HG03280 (cell line): ENCODE data around the gene SHANK1.
A peak's percentile ranks its signal among the peaks of the same experiment; 100 is the strongest.

Source experiments
- ATAC-seq: cut with Tn5 transposase; IDR thresholded peaks from one replicate; pipeline ENCODE4 v1.9.1; 2021; ENCODE audit warnings: mild to moderate bottlenecking, moderate library complexity; ENCODE audit not compliant: unreplicated experiment

SHANK1 gene

DNA sequence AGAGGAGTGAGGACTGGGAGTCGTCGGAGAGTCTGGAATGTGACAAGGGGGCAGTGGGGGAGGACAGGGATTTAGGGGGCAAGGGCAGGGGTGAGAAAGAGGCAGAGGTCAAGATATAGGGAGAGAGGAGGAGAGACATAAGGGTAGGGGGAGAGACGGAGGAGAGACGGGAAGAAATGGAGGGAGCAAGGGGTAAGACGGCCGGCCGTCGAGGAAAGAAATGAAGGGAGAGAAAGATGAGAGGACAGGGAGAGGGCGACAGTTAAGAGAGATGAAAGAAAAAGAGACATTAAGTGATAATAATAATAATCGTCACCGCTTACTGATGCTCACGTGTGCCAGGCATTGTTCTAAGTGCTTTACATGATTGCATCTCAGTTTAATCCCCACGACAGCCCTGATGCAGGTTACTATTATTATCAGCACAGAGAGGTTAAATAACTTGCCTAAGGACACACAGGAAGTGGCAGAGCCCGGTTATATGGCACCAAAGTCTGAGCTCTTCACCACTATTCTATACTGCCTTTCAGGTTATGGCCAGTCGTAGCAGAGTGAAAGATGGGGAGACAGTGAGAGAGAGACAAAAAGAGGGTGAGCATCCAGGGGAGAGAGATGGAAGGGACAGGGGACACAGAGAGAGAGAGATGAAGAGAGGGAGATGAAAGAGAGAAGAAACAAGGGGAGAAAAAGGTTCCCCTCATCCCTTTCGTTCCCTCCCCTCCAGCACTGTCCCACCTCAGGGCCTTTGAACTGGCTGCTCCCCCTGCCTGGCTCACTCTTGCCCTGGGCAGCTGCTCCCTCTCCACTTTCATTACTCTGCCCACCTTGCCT is 56.7 kb downstream of the SHANK1 start:
- ATAC-seq: no peak

DNA sequence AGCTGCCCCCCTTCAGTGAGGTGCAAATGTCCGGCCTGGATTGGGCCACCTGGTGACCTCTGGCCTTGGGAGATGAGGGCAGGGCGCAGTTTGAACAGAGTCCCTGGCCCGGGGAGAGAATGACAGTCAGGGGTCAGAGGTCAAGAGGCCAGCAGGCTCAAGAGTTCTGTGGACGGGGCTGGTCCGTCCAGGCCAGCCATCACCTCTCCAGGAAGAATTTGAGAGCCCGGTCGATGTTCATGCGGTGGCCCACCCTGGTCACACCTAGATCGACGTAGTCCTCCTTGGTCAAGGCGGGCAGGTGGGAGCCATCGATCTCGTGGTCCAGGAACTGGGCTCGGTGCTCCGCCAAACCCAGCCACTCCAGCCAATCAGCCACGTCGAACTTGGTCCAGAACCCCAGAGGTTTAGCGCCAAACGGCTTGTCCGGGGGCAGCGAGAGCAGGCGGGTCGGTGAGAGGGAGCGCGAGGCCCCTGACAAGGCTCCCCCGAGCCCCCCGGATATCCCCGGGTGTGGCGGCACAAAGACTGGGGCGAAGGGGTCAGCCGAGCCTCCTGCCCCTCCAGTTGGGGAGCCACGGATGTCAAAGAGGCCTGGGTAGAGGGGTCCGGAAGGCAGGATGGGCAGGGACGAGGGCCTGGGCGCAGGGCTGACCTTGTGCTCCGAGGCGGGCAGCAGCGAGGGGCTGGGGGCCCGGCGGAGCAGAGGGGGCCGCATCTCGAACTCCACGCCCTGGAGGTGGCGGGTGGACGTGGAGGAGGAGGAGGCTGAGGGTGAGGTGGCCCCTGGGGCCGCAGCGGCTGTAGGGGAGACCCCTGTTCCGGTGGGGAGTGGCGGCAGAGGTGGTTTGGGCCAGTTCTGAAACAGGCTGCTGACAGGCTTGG is 57.6 kb downstream of the SHANK1 start:
- ATAC-seq: no peak

DNA sequence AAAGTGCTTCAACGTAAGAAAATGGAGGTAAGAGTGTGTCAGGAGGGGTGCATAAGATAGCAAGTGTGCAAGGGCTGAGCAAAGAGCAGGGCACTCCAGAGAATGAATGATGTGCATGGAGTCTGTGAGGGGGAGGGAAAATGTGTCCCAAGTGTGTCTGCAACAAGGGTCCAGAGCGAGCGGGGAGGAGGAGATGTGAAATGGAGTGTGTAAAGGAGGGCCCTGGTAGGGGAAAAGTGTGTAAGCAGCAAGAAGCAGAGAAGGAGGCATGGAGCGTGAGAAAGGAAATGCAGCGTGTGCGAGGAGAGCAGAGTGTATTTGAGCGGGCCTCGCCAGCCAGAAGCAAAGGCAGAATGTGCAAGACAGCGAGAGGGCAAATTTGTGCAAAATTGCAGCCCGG is 58.6 kb downstream of the SHANK1 start:
- ATAC-seq: no peak

DNA sequence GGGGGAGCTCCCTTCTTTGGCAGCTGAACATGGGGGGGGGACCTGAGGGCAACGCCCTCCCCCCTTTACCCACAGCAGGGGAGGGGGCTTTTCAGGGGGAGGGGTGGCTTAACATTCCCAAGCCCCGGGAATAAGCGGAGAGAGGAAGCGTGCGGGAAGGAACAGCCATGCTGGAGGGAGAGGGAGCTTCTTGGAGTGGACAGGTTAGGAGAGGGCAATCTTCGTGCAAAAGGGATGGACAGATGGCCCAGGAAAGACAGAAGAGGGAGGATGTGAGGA is 59.6 kb downstream of the SHANK1 start:
- no peak for ATAC-seq

DNA sequence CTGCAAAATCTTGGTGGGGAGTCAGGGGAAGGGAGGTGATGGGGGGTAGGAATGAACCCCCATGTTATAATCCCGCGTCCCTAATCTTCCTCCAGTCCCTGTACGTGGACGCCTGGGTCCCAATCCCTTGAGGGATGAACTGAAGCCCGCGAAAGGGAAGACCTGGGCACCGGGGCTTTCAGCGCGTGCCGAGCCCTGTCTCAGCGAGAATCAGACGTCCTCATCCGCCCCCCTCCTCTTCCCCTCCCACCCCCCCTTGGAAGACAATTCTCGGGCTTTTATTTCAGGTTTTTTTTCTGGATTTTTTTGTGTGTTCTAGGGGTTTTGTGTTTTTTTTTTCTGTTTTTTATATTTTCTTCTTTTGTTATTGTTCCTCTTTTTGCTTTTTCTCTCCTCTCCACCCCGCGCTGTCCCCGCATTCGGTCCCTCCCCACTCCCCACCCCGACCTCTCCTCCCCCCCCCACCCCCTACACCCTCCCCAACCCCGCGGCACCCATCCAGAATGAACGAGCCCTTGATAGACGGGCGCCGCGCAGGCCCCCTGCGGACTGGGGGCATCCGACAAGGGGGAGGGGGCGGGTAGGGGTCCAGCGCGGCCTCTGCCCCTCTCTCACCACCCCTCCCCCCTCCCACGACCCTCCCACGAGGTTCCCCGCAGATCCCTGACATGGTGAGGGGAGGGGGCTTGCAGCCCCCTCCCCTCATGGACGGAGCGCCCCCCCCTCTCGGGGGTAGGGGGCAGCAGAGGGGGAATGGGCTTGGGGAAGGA is 60.1 kb downstream of the SHANK1 start:
- ATAC-seq: no peak

DNA sequence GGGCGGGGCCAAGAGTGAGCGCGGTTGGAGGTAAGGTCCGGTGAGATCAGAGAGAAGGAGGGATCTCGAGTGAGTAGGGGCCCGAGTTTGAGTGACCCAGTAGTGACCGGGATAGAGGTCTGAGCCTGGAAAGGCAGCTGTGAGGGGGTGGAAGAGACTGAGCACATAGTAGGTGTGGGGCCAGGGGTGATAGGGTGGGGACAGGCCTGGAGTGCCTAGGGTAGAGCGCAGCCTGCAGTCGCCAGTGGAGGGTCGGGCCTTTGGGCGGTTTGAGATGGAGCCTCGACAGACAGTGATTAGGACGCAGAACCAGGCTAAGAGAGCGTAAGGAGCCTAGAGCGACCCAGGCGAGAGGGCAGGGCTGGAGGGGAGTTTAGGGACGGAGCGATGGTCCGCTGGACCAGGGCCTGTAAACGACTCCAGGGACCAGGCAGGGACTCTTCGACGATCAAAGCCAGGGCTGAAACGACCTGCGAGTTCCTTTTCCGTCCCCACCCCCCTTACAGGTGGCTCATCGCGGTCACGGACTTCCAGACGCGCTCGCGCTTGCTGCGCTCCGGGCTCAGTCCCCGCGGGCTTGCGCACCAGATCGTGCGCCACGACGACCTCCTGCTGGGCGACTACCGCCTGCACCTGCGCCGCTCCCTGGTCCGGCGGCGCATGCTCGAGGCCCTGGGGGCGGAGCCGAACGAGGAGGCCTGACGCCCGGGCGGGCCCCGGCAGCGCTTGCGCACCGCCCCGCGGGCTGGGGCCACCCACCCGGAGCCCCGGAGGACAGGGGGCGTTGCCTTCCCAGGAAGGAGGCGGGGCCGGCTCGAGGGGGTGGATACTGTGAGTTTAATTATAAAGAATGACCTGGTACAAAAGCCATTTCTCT is 60.9 kb downstream of the SHANK1 start:
- no peak for ATAC-seq

DNA sequence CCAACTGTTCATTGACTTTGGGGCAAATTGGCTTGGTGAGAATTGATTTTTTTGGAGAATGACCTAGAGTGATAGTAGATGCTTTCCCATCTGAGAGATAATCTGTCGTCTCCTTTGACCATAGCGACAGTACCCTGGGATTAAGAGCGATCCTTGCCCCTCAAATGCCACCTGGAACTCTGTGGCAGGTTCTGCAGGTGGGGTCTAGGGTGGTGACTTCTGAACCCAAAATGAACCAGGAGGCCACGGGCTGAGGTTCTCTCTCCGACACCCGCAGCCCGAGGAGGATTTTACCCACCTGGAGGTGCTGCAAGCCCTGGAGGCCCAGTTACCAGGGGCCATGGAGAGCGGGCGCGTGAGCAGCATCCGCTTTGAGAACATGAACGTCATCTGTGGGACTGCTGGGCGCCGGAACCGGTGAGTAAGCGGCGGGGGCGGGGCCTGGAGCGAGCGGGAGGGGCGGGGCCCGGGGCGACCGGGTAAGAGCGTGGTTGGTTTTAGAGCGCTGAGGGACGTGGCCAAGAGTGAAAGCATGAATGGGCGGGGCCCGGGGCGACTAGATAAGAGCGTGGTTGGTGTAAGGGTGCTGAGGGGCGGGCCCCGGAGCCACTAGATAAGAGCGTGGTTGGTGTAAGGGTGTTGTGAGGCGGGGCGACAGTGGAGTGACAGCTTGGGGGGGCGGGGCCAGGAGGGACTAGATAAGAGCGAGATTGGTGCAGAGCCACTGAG is 61.7 kb downstream of the SHANK1 start:
- peak; percentile 81 for ATAC-seq

DNA sequence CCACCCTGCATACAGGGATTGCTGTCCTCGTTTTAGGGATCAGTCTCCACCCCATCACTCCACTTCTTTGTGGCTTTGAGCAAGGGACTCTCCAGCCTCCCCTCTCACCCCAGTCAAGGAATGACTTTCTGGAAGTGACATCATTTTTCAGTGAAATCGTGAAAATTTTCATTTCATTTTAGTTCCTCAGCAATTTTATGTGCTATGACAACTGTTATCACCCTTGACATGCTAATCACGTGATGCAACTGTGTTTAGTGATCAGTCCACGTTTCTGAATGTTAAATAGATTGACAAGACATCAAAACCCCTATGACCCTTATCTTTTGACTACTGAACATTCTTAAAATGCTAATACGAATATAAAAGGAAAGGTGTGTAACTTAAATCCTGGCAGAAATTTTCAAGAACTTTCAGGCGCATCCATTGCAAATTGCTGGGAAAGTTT is 62.4 kb downstream of the SHANK1 start:
- no peak for ATAC-seq

DNA sequence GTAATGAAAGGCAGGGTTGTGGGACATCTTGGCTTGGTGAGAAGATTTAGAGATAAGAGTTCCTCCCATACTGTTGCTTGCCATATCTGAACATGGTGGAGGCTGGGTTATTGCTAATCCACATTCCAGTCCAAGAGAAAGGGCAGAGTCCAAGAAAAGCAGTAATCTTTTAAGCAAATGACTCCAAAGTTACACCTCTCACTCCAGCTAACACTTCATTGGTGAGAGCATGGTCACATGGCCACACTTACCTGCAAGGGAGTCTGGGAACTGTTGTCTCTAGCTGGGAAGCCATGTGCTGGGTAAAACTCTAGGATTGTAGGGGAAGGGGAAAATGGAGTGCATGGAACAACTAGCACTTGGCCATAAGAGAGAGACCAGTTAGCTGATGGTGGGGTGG is 64.7 kb downstream of the SHANK1 start:
- no peak for ATAC-seq

DNA sequence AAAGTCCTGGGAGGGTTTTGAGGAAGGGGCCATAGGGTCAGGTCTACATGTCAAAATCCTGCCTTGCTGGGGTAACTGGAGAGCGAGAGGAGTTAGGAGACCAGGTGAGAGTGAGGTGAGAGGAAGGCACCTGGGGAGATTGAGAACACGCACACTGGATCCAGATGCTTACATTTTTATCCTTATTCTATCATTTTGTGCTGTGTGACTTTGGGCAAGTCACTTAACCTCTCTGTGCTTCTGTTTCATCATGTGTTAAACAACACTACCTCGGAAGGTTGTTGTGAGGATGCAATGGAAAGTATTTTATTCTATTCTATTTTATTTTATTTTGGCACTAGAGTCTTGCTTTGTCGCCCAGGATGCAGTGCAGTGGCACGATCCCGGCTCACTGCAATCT is 66.9 kb downstream of the SHANK1 start:
- no peak for ATAC-seq

DNA sequence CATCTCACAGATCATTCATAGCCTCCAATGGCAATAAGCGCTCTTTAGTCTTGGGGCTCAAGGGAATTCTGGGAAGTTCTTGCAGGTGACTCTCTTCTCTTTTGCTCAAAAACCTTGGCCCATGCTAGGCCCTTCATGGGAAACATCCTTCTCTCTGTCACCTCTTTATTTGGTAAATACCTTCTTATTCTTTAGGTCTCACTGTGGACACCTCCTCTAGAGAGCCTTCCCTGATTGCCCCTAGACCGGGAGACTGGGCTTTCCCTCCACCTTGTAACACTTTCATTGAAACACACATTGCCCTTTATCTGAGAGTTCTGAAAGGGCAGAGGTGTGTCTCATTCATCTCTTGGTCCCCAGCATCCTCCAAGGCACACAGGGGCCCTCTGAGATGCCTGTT is 68.4 kb downstream of the SHANK1 start:
- ATAC-seq: no peak

DNA sequence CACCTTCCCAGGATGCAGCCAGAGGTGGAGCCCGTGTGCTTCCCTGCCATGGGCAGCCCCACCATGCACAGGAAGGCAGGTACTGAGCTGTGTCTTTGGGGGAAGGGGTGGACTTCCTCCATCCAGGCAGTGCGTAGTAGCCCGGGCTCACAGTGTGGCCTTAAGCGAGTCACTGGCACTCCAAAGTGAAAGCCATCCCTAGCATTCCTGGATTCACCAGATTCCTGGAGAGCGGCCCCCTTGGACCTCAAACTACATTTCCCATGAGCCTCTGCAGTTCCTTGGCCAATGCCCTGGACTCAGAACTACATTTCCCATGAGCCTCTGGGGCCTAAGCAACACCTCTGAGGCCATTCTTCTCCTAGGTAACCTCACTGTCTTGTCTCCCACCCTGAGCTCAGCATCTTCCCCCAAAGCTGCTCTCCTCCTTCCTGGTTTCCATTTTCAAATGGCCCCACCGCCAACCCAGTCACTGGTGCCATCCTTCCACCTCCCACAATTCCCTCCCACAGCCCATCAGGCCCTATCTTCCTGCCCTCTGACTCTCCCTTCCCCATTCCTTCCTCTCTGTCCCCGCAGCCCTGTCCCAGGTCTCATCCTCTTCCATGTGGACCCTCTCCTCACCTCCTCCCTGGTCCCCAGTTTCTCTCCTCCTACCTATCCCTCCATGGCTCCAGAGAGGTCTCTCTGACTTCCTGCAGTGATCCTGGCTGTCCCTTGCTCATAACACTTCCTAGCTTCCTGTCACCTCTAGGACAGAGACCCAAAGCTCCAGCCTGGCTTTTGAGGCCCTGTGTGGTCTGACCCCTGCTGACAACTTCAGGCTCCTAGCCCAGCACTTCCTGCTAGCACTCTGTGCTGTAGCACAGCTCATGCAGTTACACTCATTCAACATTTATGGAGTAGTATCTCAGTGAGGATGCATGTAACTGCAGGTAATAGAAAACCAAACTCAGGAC is 69.9 kb downstream of the SHANK1 start, which contains the start of gene C19orf81:
Gene C19orf81, plus strand, starts transcription at position 13 of the 959 bp plus-strand sequence. Its CDS starts 0 bp downstream, at position 13.
- no peak for ATAC-seq

DNA sequence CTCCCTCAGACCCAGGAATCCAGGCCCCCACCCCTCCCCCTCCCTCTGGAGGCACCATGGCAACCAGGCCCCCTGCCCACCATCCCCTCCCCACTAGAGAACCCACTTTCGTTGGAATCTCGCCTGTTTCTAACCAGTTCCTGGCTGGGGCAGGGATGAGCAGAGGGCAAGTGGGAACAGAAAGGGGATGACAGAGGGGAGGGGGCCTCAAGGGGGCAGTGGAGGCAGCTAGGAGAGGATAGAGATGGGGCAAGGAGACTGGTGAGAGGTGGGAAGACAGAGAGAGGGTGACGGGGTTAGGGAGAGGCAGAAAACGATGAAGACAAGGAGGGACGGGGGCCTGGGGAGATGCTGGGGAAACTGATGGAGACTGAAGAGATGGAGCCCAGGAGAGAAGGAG is 70.9 kb downstream of the SHANK1 start:
- ATAC-seq: no peak

DNA sequence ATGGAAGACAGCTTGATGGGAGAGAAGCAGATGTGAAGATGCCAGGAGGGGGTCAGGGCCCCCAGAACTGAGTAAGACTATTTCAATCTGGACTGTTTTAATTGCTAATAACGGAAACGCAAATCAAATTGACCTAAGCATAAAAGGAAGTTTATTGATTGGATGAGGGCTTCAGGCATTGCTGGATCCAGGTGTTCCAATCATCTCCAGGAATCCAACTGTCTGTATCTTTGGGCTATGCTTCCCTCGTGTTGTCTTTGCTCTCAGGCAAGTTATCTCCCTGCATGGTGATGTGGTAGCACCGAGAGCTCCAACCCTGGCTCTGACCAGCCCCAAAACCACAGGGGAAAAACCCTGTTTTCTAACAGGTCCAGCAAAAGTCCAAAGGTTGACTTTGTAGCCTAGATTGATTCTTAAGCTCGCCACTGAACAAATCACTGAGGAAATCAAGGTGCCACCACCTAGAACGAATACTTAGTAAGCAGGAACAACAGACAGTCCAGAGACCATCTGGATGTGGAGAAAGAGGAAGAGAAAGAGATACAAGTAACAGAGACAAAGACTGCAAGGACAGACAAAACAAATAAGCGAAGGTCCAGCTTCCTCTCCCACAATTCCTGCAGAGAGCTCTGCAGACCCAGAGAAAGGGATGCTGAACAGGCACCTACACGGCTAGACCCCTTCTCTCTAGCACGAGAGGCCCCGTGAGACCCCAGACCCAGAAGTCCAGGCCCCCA is 71.6 kb downstream of the SHANK1 start:
- no peak for ATAC-seq

DNA sequence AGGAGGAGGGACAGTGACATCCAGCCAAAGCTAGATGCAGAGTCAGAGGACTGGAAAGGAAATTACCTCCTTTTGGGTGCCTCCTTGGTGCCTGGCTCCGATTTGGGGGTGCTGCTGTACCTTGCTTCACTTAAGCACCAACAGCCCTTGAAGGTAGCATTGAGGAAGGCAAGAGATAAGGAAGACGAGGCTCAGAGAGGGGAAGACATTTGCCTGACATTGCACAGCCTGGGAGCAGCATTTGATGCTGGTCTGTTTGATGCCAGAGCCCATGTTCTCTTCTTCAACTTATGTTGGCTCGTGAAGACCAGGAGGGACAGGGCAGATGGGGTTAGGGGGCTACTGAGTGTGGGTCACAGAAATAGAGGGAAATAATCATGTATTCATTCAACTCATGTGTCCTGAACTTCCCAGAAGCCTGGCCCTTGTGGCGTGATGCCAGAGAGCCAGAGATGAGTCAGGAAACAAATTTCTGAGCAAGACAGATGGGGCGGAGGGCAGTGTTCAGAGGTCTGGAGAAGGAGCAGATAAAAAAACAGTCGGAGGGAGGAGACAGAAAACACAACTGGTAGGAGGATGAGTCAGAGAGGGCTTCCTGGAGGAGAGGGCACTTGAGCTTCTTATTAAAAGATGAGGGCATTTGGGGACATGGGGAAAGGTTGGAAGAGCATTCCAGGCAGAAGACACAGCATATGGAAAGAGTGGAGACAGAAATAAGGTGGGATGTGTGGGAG is 73.4 kb downstream of the SHANK1 start:
- no peak for ATAC-seq

DNA sequence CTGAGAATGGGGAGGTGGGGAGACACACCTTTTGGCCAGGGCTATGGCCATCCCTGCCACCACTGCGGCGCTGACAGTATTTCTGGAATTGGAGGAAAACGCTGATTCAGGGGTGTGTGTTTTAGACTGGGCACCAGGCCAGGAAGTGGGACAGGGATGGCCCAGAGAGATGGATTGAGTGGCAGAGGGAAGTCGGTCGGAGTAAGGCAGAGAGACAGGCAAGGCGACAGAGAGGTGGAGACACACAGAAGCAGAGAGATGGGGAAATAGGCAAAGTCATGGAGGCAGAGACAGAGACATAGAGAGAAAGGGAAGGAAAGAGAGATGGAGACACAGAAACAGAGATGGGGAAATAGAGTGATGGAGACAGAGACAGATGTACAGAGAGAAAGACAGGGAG is 74.5 kb downstream of the SHANK1 start:
- ATAC-seq: no peak

DNA sequence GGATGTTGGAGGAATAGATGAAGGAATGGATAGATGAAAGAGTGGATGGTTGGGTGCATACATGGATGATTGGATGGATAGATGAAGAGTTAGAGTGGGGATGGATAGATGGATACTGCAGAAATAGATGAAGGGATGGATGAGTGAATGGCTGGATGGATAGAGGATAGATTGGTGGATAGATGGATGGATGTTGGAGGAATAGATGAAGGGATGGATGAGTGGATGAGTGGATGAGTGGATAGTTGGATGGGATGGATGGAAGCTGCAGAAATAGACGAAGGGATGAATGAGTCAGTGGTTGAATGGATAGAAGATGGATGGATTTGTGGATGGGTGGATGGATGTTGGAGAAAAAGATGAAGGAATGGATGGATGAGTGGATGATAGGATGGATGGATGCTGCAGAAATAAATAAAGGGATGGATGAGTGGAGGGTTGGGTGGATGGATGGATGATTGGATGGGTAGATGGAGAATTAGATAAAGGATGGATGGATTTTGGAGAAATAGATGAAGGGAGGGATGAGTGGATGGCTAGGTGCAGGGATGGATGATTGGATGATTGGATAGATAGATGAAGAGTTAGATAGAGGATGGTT is 75.2 kb downstream of the SHANK1 start:
- ATAC-seq: no peak
